Caki2 (cell line): ENCODE measurements around the gene PRODH2. TPM values are rescaled to one million over a fixed set of nuclear protein-coding genes. Genes with fewer than 3 reads are reported as not detected.

Source experiments
- DNase-seq: peaks from one replicate; pipeline ENCODE4 v3.0.0-alpha.2; 2015; ENCODE audit warnings: low read depth
- in situ Hi-C: cut with HindIII; loops from 2 replicates; pipeline ENCODE4 v1.10.0; 2016; ENCODE audit warnings: low sequenced_read_pairs, low pct_unique_long_range_greater_than_20kb, mixed read lengths
- total RNA-seq: library from RNA; depleted of rRNA; stranded (reverse); fragments of >200 nt; shearing (Covaris generic); gene quantifications from 2 replicates; pipeline ENCODE4 v1.2.3, GENCODE V29; 2014; ENCODE audit warnings: low replicate concordance; rRNA removed

The PRODH2 gene
- total RNA-seq, result 0.17 TPM in 1 of 2 replicates, not detected in the other

GRCh38 chr19:35812220-35813042, at the start of gene PRODH2:
Gene PRODH2 (minus strand): TSS chr19:35812845. CDS start chr19:35812805, 40 bp downstream.
- no peak for DNase-seq

GRCh38 chr19:35861640-35862160, 49.1 kb upstream of the PRODH2 start:
- in situ Hi-C loops, result no loop called here

More at GRCh38 chr19:35812220-35813042, at the start of gene PRODH2:
- in situ Hi-C loops, result no loop called here

GRCh38 chr19:35860818-35861639, 48.4 kb upstream of the PRODH2 start:
- no peak for DNase-seq
- in situ Hi-C loops, result no loop called here

More at GRCh38 chr19:35861640-35862160, 49.1 kb upstream of the PRODH2 start:
- no peak for DNase-seq

- no peak for DNase-seq
- in situ Hi-C loops, result no loop called here
Observed at GRCh38 chr19:35860436-35860817, 47.8 kb upstream of the PRODH2 start.

GRCh38 chr19:35859414-35859813, 46.8 kb upstream of the PRODH2 start:
- no peak for DNase-seq
- in situ Hi-C loops, result no loop called here

GRCh38 chr19:35858311-35858710, 45.7 kb upstream of the PRODH2 start:
- DNase-seq, result no peak
- in situ Hi-C loops, result no loop called here

- no peak for DNase-seq
- in situ Hi-C loops, result no loop called here
Observed at GRCh38 chr19:35856546-35857149, 44.0 kb upstream of the PRODH2 start, which contains the start of gene KIRREL2. Gene KIRREL2 (plus strand): TSS chr19:35856911. CDS start chr19:35857120, 209 bp downstream.

- DNase-seq, result no peak
- in situ Hi-C loops, result no loop called here
Observed at GRCh38 chr19:35853038-35853756, 40.6 kb upstream of the PRODH2 start.

GRCh38 chr19:35852029-35852780, 39.6 kb upstream of the PRODH2 start, which contains the start of gene NPHS1:
Gene NPHS1 (minus strand): TSS chr19:35852504. CDS start chr19:35851837, 667 bp downstream.
- DNase-seq, result no peak
- in situ Hi-C loops, result no loop called here

GRCh38 chr19:35851213-35852028, 38.8 kb upstream of the PRODH2 start:
- DNase-seq, result no peak
- in situ Hi-C loops, result no loop called here

GRCh38 chr19:35848919-35849505, 36.4 kb upstream of the PRODH2 start:
- in situ Hi-C loops, result no loop called here
- no peak for DNase-seq

- in situ Hi-C loops, result no loop called here
- no peak for DNase-seq
Observed at GRCh38 chr19:35848486-35848885, 35.8 kb upstream of the PRODH2 start.

- in situ Hi-C loops, result no loop called here
- no peak for DNase-seq
Observed at GRCh38 chr19:35847911-35848310, 35.3 kb upstream of the PRODH2 start.

- in situ Hi-C loops, result no loop called here
Observed at GRCh38 chr19:35846038-35846668, 33.5 kb upstream of the PRODH2 start.

GRCh38 chr19:35845215-35846037, 32.8 kb upstream of the PRODH2 start:
- in situ Hi-C loops, result no loop called here
- DNase-seq, result peak; percentile 87

More at GRCh38 chr19:35846038-35846668, 33.5 kb upstream of the PRODH2 start:
- DNase-seq, result peak; percentile 21
